Loucy (cell line): ENCODE results near the gene HS1BP3.

Experiments used
- H2AFZ ChIP-seq: fragments of 200-600 bp; sonication (generic); 2 replicates; pipeline ENCODE4 v1.6.0; 2016; ENCODE audit warnings: antibody characterized with exemption, mild to moderate bottlenecking, low read length, moderate library complexity
- H3F3A ChIP-seq: fragments of 200-600 bp; 2 replicates; pipeline ENCODE4 v1.6.0; 2016; ENCODE audit warnings: antibody characterized with exemption, low read depth, mild to moderate bottlenecking
- H3K27me3 ChIP-seq: fragments of 200-600 bp; sonication (generic); 2 replicates; pipeline ENCODE4 v1.6.1; 2014; ENCODE audit warnings: low read length, mild to moderate bottlenecking; ENCODE audit not compliant: insufficient read depth, poor library complexity, severe bottlenecking
- H3K36me3 ChIP-seq: fragments of 200-600 bp; sonication (generic); 2 replicates; pipeline ENCODE4 v1.6.1; 2016; ENCODE audit warnings: low read length; ENCODE audit not compliant: insufficient read depth
- H3K4me1 ChIP-seq: fragments of 200-600 bp; sonication (generic); 2 replicates; pipeline ENCODE4 v1.5.1; 2014; ENCODE audit warnings: low read length, mild to moderate bottlenecking; ENCODE audit not compliant: insufficient read depth, poor library complexity, severe bottlenecking
- H3K4me2 ChIP-seq: fragments of 200-600 bp; sonication (generic); 2 replicates; pipeline ENCODE4 v1.6.0; 2014; ENCODE audit warnings: antibody characterized with exemption, low read length, low read depth, mild to moderate bottlenecking; ENCODE audit not compliant: poor library complexity, severe bottlenecking
- H3K4me3 ChIP-seq: fragments of 200-600 bp; sonication (generic); 2 replicates; pipeline ENCODE4 v1.5.1; 2014; ENCODE audit warnings: low read length, mild to moderate bottlenecking, mixed read lengths; ENCODE audit not compliant: poor library complexity, severe bottlenecking
- H3K79me2 ChIP-seq: fragments of 200-600 bp; sonication (generic); 2 replicates; pipeline ENCODE4 v1.6.1; 2014; ENCODE audit warnings: low read length; ENCODE audit not compliant: insufficient read depth
- H3K9ac ChIP-seq: fragments of 200-600 bp; sonication (generic); 2 replicates; pipeline ENCODE4 v1.6.0; 2014; ENCODE audit warnings: mild to moderate bottlenecking, low read depth, low read length, moderate library complexity; ENCODE audit not compliant: poor library complexity, severe bottlenecking
- H3K9me2 ChIP-seq: fragments of 200-600 bp; sonication (generic); replicated peaks from 2 replicates; pipeline ENCODE4 v1.6.1; 2016; ENCODE audit warnings: low read depth, low read length, mixed read lengths
- H3K9me3 ChIP-seq: fragments of 200-600 bp; sonication (generic); 2 replicates; pipeline ENCODE4 v1.6.1; 2014; ENCODE audit warnings: mild to moderate bottlenecking, antibody characterized with exemption, low read length, low read depth; ENCODE audit not compliant: insufficient read depth
- H4K20me1 ChIP-seq: fragments of 200-600 bp; sonication (generic); 2 replicates; pipeline ENCODE4 v1.6.0; 2014; ENCODE audit warnings: antibody characterized with exemption, low read length, mild to moderate bottlenecking; ENCODE audit not compliant: insufficient read depth, poor library complexity, severe bottlenecking
- EZH2phosphoT487 ChIP-seq: fragments of 200-600 bp; IDR thresholded peaks from 2 replicates; pipeline ENCODE4 v1.6.1; 2018; ENCODE audit warnings: antibody characterized with exemption, mild to moderate bottlenecking, moderate library complexity, borderline replicate concordance
- TF ChIP-seq, protein P1 (sequence below): fragments of 200-600 bp; sonication (generic); conservative IDR thresholded peaks from 2 replicates; pipeline ENCODE4 v1.5.1; 2014; ENCODE audit warnings: mild to moderate bottlenecking, antibody characterized with exemption, low read length

HS1BP3 gene

DNA sequence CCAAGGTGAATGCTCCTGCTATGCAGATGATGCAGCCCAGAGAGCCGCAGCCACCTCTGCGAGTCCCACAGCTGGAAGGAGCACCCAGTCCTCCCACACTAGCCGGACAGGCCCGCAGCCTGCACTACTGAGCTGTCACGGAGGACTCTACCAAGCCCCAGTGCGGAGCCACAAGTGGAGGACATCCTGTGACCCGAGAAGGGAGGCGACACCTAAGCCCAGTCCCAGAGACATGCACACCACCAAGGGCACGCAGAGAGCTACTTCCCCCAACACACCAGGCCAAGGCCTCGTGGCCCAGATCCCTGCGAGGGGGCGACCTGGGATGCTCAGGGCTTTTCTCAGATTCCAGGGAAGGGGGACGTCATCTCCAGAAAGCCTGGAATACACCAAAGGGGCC is 12.9 kb downstream of the HS1BP3 start:
- no peaks in the 10 kb centered on the region for H3K9me3 ChIP-seq
- H3K9ac ChIP-seq: no peak overlapping the region
- H3K27me3 ChIP-seq: no peaks in the 10 kb centered on the region
- no peaks in the 10 kb centered on the region for H4K20me1 ChIP-seq
- TF ChIP-seq EZH2phosphoT487: no peak
- TF ChIP-seq, protein P1, sequence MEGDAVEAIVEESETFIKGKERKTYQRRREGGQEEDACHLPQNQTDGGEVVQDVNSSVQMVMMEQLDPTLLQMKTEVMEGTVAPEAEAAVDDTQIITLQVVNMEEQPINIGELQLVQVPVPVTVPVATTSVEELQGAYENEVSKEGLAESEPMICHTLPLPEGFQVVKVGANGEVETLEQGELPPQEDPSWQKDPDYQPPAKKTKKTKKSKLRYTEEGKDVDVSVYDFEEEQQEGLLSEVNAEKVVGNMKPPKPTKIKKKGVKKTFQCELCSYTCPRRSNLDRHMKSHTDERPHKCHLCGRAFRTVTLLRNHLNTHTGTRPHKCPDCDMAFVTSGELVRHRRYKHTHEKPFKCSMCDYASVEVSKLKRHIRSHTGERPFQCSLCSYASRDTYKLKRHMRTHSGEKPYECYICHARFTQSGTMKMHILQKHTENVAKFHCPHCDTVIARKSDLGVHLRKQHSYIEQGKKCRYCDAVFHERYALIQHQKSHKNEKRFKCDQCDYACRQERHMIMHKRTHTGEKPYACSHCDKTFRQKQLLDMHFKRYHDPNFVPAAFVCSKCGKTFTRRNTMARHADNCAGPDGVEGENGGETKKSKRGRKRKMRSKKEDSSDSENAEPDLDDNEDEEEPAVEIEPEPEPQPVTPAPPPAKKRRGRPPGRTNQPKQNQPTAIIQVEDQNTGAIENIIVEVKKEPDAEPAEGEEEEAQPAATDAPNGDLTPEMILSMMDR: no peak
- H3K4me3 ChIP-seq: no peak overlapping the region
- no peak overlapping the region for H2AFZ ChIP-seq
- H3K4me2 ChIP-seq: no peak overlapping the region
- H3K9me2 ChIP-seq: no peaks in the 10 kb centered on the region
- no peaks in the 10 kb centered on the region for H3K79me2 ChIP-seq
- no peaks in the 10 kb centered on the region for H3F3A ChIP-seq
- H3K4me1 ChIP-seq: peaks cover 2% of the 10 kb centered on the region
- H3K36me3 ChIP-seq: no peaks in the 10 kb centered on the region

DNA sequence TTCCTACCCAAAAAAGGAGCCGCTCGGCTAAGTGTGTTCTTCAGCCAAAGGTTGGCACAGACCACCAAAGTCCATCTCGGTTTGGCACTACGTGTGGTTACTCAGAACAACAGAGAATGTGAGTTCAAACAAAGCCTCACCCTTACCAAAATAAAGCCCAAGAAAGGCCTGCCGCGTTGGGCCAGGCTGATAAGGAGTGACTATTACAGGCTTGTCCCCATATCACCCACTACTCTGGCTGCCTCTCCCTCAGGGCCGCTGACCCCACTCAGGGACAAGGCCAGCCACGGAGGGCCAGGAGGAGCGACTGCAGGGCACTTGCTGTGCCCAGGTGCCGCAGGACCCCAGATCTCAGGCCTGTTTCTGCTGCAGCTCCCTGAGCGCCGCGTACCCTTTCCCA is 13.8 kb downstream of the HS1BP3 start:
- H3K4me3 ChIP-seq: no peak overlapping the region
- H3K9me3 ChIP-seq: no peaks in the 10 kb centered on the region
- no peak overlapping the region for H3K9ac ChIP-seq
- TF ChIP-seq, protein P1: no peak
- no peak for TF ChIP-seq EZH2phosphoT487
- H4K20me1 ChIP-seq: no peaks in the 10 kb centered on the region
- no peaks in the 10 kb centered on the region for H3K36me3 ChIP-seq
- H3K79me2 ChIP-seq: no peaks in the 10 kb centered on the region
- H3K4me1 ChIP-seq: peaks cover 4% of the 10 kb centered on the region
- H3K4me2 ChIP-seq: no peak overlapping the region
- no peak overlapping the region for H2AFZ ChIP-seq
- no peaks in the 10 kb centered on the region for H3K27me3 ChIP-seq
- H3F3A ChIP-seq: no peaks in the 10 kb centered on the region
- H3K9me2 ChIP-seq: no peaks in the 10 kb centered on the region

DNA sequence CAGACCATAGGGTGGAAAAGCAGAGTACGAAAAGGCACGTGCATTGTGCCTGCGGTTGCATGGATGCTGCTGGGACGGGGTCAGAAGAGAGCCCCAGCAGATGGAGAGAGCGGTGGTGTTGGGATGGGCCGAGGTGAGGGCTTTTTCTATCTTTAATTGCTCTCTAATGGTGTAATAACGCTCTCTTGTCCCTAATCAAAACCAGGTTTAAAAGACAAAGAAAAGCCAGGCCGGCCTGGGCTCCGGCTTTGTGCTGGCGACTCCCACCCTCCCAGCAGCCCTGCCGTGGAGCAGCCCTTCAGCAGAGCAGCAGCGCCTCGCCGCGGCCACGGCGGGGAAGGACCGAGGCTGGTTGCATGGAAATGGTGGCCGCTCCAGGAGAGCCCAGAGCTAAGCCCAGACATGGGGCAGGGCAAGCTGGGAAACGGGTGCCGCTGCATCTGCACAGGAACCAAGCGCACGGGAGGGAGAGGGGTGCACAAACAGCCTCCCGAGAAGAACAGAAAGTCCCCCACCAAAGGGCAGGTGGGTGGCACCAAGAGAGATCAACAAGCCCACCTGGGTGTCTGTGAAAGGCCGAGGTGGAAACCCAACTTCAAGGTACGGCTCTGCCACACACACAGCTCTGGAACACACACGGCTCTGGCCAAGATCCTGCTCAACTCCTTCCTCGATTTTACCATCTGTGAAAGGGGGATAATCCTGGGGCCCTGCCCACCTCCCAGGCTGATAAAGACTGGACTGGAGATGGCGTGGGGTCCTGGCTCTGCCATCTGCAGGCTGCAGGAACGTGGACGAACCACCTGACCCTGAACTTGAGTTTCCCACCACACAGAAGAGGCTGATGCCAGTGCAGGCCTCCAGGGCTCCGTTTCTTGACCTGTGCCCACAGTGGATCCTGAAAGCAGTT is 15.0 kb downstream of the HS1BP3 start:
- H3K27me3 ChIP-seq: no peaks in the 10 kb centered on the region
- H3K4me2 ChIP-seq: no peak overlapping the region
- no peaks in the 10 kb centered on the region for H4K20me1 ChIP-seq
- no peaks in the 10 kb centered on the region for H3K79me2 ChIP-seq
- H3K9ac ChIP-seq: no peak overlapping the region
- no peak overlapping the region for H3K4me3 ChIP-seq
- no peaks in the 10 kb centered on the region for H3F3A ChIP-seq
- peaks cover 4% of the 10 kb centered on the region for H3K4me1 ChIP-seq
- no peak overlapping the region for H2AFZ ChIP-seq
- TF ChIP-seq, protein P1: no peak
- H3K36me3 ChIP-seq: no peaks in the 10 kb centered on the region
- no peaks in the 10 kb centered on the region for H3K9me3 ChIP-seq
- H3K9me2 ChIP-seq: no peaks in the 10 kb centered on the region
